GM20000 (cell line): ENCODE results near the gene CCER1.

Experiments used
- DNase-seq: peaks from one replicate; pipeline ENCODE4 v3.0.0; 2012; ENCODE audit warnings: low spot score
- CTCF ChIP-seq: IDR thresholded peaks from 2 replicates; pipeline ENCODE4 v1.5.1; 2012; ENCODE audit warnings: mild to moderate bottlenecking, control low read depth; ENCODE audit errors: extremely low read depth, missing control alignments

Gene CCER1

GRCh38 chr12:90954921-90955320 lies at the start of gene CCER1:
CCER1 (minus strand) TSS chr12:90955176; CDS start chr12:90954742, 434 bp downstream.
- TF ChIP-seq CTCF = no peak
- no peak for DNase-seq

GRCh38 chr12:91003737-91004136 lies 48.8 kb upstream of the CCER1 start:
- no peak for TF ChIP-seq CTCF
- DNase-seq = no peak

GRCh38 chr12:91001306-91001705 lies 46.3 kb upstream of the CCER1 start:
- no peak for TF ChIP-seq CTCF
- DNase-seq = no peak

GRCh38 chr12:90999966-91000365 lies 45.0 kb upstream of the CCER1 start:
- no peak for TF ChIP-seq CTCF

GRCh38 chr12:90999527-90999926 lies 44.6 kb upstream of the CCER1 start:
- no peak for TF ChIP-seq CTCF
- DNase-seq = no peak

More at GRCh38 chr12:90999966-91000365, 45.0 kb upstream of the CCER1 start:
- DNase-seq = no peak

- DNase-seq = no peak
- no peak for TF ChIP-seq CTCF
Measured at GRCh38 chr12:90995010-90995409, 40.0 kb upstream of the CCER1 start.

GRCh38 chr12:90991952-90992465 lies 37.0 kb upstream of the CCER1 start:
- no peak for DNase-seq

More at GRCh38 chr12:90991952-90992465, 37.0 kb upstream of the CCER1 start:
- no peak for TF ChIP-seq CTCF
